HG03025 (cell line): Measurements from ENCODE around the gene SNX15.
"Not testable (repeated sequence)": the region's sequence is repeated elsewhere in the genome, so short reads cannot be mapped to it uniquely, and the experiment has no call there.

Source experiments
- ATAC-seq: cut with Tn5 transposase; IDR thresholded peaks from one replicate; pipeline ENCODE4 v1.9.1; 2021; ENCODE audit warnings: mild to moderate bottlenecking, moderate library complexity; ENCODE audit not compliant: unreplicated experiment, low FRiP score

SNX15 gene

GRCh38 chr11:65013888-65014725, 13.1 kb upstream of the SNX15 start, which contains the start of gene ARL2:
Gene ARL2 (plus strand): TSS chr11:65014160. CDS start chr11:65014208, 48 bp downstream.
- ATAC-seq = peak; percentile 62

GRCh38 chr11:65014726-65015227, 12.5 kb upstream of the SNX15 start:
- ATAC-seq = no peak

GRCh38 chr11:65016705-65017104, 10.5 kb upstream of the SNX15 start:
- ATAC-seq = no peak

GRCh38 chr11:65017937-65018336, 9.3 kb upstream of the SNX15 start:
- ATAC-seq = no peak

- no peak for ATAC-seq
Observed at GRCh38 chr11:65019824-65020223, 7.4 kb upstream of the SNX15 start.

- ATAC-seq = no peak
Observed at GRCh38 chr11:65021003-65021402, 6.2 kb upstream of the SNX15 start.

GRCh38 chr11:65021509-65021908, 5.7 kb upstream of the SNX15 start:
- ATAC-seq = no peak

- not testable (repeated sequence) for ATAC-seq
Observed at GRCh38 chr11:65023502-65023901, 3.7 kb upstream of the SNX15 start.

- no peak for ATAC-seq
Observed at GRCh38 chr11:65026810-65027209, 429 bp upstream of the SNX15 start.

GRCh38 chr11:65032216-65032615, 5.0 kb downstream of the SNX15 start:
- no peak for ATAC-seq

GRCh38 chr11:65034423-65034822, 7.2 kb downstream of the SNX15 start:
- ATAC-seq = no peak

GRCh38 chr11:65035579-65035978, 8.3 kb downstream of the SNX15 start:
- ATAC-seq = no peak

GRCh38 chr11:65036931-65037330, 9.7 kb downstream of the SNX15 start:
- no peak for ATAC-seq

- ATAC-seq = no peak
Observed at GRCh38 chr11:65040520-65040846, 13.2 kb downstream of the SNX15 start.

GRCh38 chr11:65040847-65041622, 13.8 kb downstream of the SNX15 start, which contains the start of gene SAC3D1:
Gene SAC3D1 (plus strand): TSS chr11:65041210. CDS start chr11:65041293, 83 bp downstream.
- peak; percentile 82 for ATAC-seq

- no peak for ATAC-seq
Observed at GRCh38 chr11:65042891-65043290, 15.7 kb downstream of the SNX15 start.

- ATAC-seq = no peak
Observed at GRCh38 chr11:65043881-65044501, 16.8 kb downstream of the SNX15 start.

- no peak for ATAC-seq
Observed at GRCh38 chr11:65045061-65045460, 17.8 kb downstream of the SNX15 start.

- ATAC-seq = no peak
Observed at GRCh38 chr11:65045728-65046127, 18.5 kb downstream of the SNX15 start.

- ATAC-seq = no peak
Observed at GRCh38 chr11:65047581-65048422, 20.6 kb downstream of the SNX15 start.
